ENCODE results near the gene PTPRM. TPM values are rescaled to one million over a fixed set of nuclear protein-coding genes. Genes with fewer than 3 reads are reported as not detected.

Gene PTPRM
- total and polyA plus RNA-seq, 2 of the 8 experiments (the other 6 are each of a cell fraction or from before 2014, with no cell fraction given), result 4.1 to 7.0 TPM

DNA sequence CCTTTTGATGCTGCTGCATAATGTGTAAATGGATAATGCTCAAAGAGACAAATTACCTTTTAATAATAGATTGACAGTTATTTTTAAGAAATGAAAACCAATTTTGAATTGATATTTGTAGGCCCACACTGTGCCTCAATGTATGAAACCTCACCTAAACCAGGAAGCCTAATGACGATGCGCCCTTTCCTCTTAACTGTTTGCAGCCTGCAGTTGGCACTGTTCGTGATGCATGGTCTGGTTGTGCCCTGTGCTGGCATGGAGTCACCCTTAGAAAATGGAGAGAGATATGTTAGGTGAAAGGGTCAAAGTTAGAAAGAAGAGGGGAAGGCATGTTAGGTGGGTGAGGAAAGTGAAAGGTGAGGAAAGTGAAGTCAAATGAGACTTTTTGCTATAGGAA lies 390.2 kb downstream of the PTPRM start (continued):
- no peak for TF ChIP-seq CBX8 (IDR thresholded peaks at IDR 0.05; ENCODE audit: borderline replicate concordance, low read depth, low read length)
